Peyer's patch (tissue), 4 donors: ENCODE results near the gene NELFB. TPM values are rescaled to one million over a fixed set of nuclear protein-coding genes. Genes with fewer than 3 reads are reported as not detected.
"Not testable (repeated sequence)": the region's sequence is repeated elsewhere in the genome, so short reads cannot be mapped to it uniquely, and the experiment has no call there.

Source experiments
- DNase-seq, 3 donors: peaks; one replicate each; pipeline ENCODE4 v3.0.0-alpha.2; 2017 to 2019
- H3K27ac ChIP-seq, 4 donors: fragments of 200-600 bp; sonication (generic); one replicate each; pipeline ENCODE4 v1.5.1; 2016 to 2019
- H3K27me3 ChIP-seq, 2 donors: fragments of 200-600 bp; sonication (generic); one replicate each; pipeline ENCODE4 v1.5.1; 2019
- H3K36me3 ChIP-seq, 3 donors: fragments of 200-600 bp; sonication (generic); one replicate each; pipeline ENCODE4 v1.5.1; 2016 to 2019
- H3K4me1 ChIP-seq, 4 donors: fragments of 200-600 bp; sonication (generic); one replicate each; pipeline ENCODE4 v1.5.1; 2016 to 2019
- H3K4me3 ChIP-seq, 4 donors: fragments of 200-600 bp; sonication (generic); 1 replicate in 3 of 4; 2 replicates in 1 of 4; pipeline ENCODE4 v1.5.1; 2016 to 2019; ENCODE audit warnings: mild to moderate bottlenecking in 1 of 4
- H3K9me3 ChIP-seq, 4 donors: fragments of 200-600 bp; sonication (generic); one replicate each; pipeline ENCODE4 v1.5.1; 2016 to 2019; ENCODE audit warnings: mild to moderate bottlenecking in 1 of 4
- CTCF ChIP-seq, 6 experiments: fragments of 450-650 bp in 4 of 6; fragments of 200-600 bp in 2 of 6; sonication (generic) in 1 of 6; IDR thresholded peaks; one replicate each; pipeline ENCODE4 v1.5.1; 2017 to 2019; ENCODE audit warnings: antibody characterized with exemption in 6 of 6, mild to moderate bottlenecking in 3 of 6, moderate library complexity in 1 of 6
- POLR2A ChIP-seq, 2 donors: fragments of 450-650 bp; IDR thresholded peaks; one replicate each; pipeline ENCODE4 v1.5.1; 2017; ENCODE audit warnings: antibody characterized with exemption in 2 of 2, mild to moderate bottlenecking in 2 of 2, moderate library complexity in 2 of 2
- total RNA-seq, 4 donors: library from RNA; depleted of rRNA; stranded (reverse); fragments of >200 nt; gene quantifications; one replicate each; pipeline ENCODE4 v1.1.0, GENCODE V29; 2016

Gene NELFB
- total RNA-seq, 4 donors from 2014 or later = 47.4 to 57.8 (median 50.2) TPM

- Histone ChIP-seq H3K27me3 (no peaks in the 10 kb centered on the region), H3K9me3 (no peaks in the 10 kb centered on the region), H3K4me3 (peak overlapping the region; percentile 58 to 80 (median 74)), H3K36me3 (peaks cover 0 to 19% (median 0%) of the 10 kb centered on the region in 3 donors), H3K27ac (peak overlapping the region; percentile 87 to 100 (median 100)), H3K4me1 (peaks cover 8 to 67% (median 17%) of the 10 kb centered on the region in 4 donors)
- DNase-seq = peak; percentile 63 to 88 (median 83)
- peak in 1 of 6 experiments; percentile 16 for TF ChIP-seq CTCF (IDR thresholded peaks at IDR 0.05)
- peak; percentile 40 to 52 for TF ChIP-seq POLR2A (IDR thresholded peaks at IDR 0.05)
Observed at GRCh38 chr9:137240318-137240840, 14.7 kb upstream of the NELFB start.

GRCh38 chr9:137240841-137241489 is 14.2 kb upstream of the NELFB start, which contains the start of gene TUBB4B:
TSS of gene TUBB4B (plus strand) at chr9:137241287. CDS start at chr9:137241361, 74 bp downstream.
- TF ChIP-seq POLR2A (IDR thresholded peaks at IDR 0.05) = peak; percentile 100
- TF ChIP-seq CTCF (IDR thresholded peaks at IDR 0.05) = peak in 3 of 6 experiments; percentile 8 to 20 (median 15)
- Histone ChIP-seq H3K27ac (peak within 1 kb of the TSS; percentile 95 to 100 (median 100)), H3K27me3 (no peaks in the 10 kb centered on the region), H3K4me1 (peaks cover 8 to 61% (median 12%) of the 10 kb centered on the region in 4 donors), H3K9me3 (no peaks in the 10 kb centered on the region), H3K36me3 (peaks cover 0 to 19% (median 0%) of the 10 kb centered on the region in 3 donors), H3K4me3 (peak within 1 kb of the TSS; percentile 80 to 99 (median 86))
- peak; percentile 98 to 99 (median 98) for DNase-seq

DNA sequence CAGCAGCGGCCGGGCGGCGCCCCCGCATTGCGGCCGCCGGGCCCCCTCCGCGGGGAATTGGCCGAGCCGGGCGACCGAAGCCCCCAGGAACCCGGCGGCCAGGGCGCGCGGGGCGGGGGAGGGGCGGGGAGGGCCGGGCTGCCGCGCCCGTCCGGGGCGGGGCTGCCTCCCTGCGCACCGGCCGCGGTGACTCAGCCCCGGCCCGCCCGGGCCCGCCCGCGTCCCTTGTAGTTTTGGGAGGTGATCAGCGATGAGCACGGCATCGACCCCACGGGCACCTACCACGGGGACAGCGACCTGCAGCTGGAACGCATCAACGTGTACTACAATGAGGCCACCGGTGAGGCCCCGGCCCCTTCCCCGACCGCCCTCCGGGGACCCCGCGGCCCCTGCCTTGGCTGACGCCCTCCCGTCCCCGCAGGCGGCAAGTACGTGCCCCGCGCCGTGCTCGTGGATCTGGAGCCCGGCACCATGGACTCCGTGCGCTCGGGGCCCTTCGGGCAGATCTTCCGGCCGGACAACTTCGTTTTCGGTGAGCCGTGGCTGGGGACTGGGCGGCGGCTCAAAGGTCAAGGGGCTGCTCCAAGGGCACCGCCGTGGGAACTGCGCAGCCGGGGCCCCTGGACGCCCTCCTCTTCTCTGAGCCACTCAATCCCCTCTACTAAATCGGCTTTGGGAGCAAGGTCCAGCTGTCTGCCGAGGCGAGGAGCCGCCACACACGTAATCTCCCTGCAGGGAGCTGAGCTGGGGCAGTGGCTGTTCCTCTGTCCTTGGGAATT is 13.4 kb upstream of the NELFB start:
- peak; percentile 39 to 86 (median 83) for DNase-seq
- Histone ChIP-seq H3K27ac (peak overlapping the region; percentile 93 to 100 (median 97)), H3K36me3 (peaks cover 0 to 19% (median 0%) of the 10 kb centered on the region in 3 donors), H3K27me3 (no peaks in the 10 kb centered on the region), H3K4me1 (peaks cover 5 to 54% (median 7%) of the 10 kb centered on the region in 4 donors), H3K4me3 (peak overlapping the region; percentile 70 to 99 (median 86)), H3K9me3 (no peaks in the 10 kb centered on the region)
- peak; percentile 12 to 20 for TF ChIP-seq POLR2A (IDR thresholded peaks at IDR 0.05)
- peak in 1 of 6 experiments; percentile 1 for TF ChIP-seq CTCF (IDR thresholded peaks at IDR 0.05)

DNA sequence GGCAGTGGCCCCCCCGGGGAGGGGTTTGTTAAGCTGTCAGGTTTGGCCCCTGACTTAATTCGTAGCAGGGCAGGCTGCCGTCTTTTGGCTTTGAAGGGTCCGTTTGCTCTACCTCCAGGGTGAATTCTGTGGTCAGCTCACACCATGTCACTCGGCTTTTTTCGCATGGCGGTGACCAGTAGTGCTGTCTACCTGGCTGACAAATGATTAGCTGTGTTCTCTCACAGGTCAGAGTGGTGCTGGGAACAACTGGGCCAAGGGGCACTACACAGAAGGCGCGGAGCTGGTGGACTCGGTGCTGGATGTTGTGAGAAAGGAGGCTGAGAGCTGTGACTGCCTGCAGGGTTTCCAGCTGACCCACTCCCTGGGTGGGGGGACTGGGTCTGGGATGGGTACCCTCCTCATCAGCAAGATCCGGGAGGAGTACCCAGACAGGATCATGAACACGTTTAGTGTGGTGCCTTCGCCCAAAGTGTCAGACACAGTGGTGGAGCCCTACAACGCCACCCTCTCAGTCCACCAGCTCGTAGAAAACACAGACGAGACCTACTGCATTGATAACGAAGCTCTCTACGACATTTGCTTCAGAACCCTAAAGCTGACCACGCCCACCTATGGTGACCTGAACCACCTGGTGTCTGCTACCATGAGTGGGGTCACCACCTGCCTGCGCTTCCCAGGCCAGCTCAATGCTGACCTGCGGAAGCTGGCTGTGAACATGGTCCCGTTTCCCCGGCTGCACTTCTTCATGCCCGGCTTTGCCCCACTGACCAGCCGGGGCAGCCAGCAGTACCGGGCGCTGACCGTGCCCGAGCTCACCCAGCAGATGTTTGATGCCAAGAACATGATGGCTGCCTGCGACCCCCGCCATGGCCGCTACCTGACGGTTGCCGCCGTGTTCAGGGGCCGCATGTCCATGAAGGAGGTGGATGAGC is 12.6 kb upstream of the NELFB start:
- Histone ChIP-seq H3K9me3 (no peaks in the 10 kb centered on the region), H3K4me1 (peaks cover 0 to 45% (median 2%) of the 10 kb centered on the region in 4 donors)
- TF ChIP-seq CTCF (IDR thresholded peaks at IDR 0.05) (no peak), POLR2A (IDR thresholded peaks at IDR 0.05) (peak in 1 of 2 donors; percentile 24)

GRCh38 chr9:137243266-137243625 is 11.9 kb upstream of the NELFB start:
- peaks cover 0 to 38% (median 0%) of the 10 kb centered on the region in 4 donors for H3K4me1 ChIP-seq
- peak overlapping the region in 1 of 4 donors; percentile 30 for H3K27ac ChIP-seq
- H3K36me3 ChIP-seq = peaks cover 0 to 19% (median 0%) of the 10 kb centered on the region in 3 donors
- not testable (repeated sequence) for H3K27me3 ChIP-seq, DNase-seq, H3K9me3 ChIP-seq
- H3K4me3 ChIP-seq = peak overlapping the region in 2 of 4 donors; percentile 70 to 99

More for the DNA sequence above, 12.6 kb upstream of the NELFB start:
- no peak for DNase-seq
- Histone ChIP-seq H3K36me3 (peaks cover 0 to 19% (median 0%) of the 10 kb centered on the region in 3 donors), H3K27ac (peak overlapping the region in 3 of 4 donors; percentile 93 to 100 (median 95)), H3K27me3 (no peaks in the 10 kb centered on the region), H3K4me3 (peak overlapping the region; percentile 70 to 99 (median 86))
